Kidney (tissue), 14 donors: ENCODE results near the gene SMG7. TPM values are rescaled to one million over a fixed set of nuclear protein-coding genes. Genes with fewer than 3 reads are reported as not detected.

Experiments used
- DNase-seq, 5 donors: peaks; one replicate each; pipeline ENCODE4 v3.0.0-alpha.2; 2013 to 2020
- FAIRE-seq: peaks from 2 replicates; lab custom pipeline; 2012; peaks lifted over from hg19 to GRCh38; lab: Jason Lieb, UNC
- H3K27ac ChIP-seq, 2 donors: one replicate each; pipeline ENCODE4 v1.7.0; 2013; ENCODE audit warnings: low read depth in 2 of 2, low read length in 2 of 2, inconsistent platforms in 1 of 2
- H3K27me3 ChIP-seq: one replicate; pipeline ENCODE4 v1.7.1; 2013; ENCODE audit warnings: low read length, inconsistent platforms; ENCODE audit not compliant: control insufficient read depth, insufficient read depth
- H3K36me3 ChIP-seq, 3 donors: one replicate each; pipeline versions ENCODE4 v1.7.0 to v1.7.1; 2013; ENCODE audit warnings: low read length in 3 of 3, control low read depth in 1 of 3, inconsistent platforms in 1 of 3; ENCODE audit not compliant: insufficient read depth in 3 of 3, control insufficient read depth in 2 of 3
- H3K4me1 ChIP-seq, 3 donors: one replicate each; pipeline versions ENCODE4 v1.7.0 to v1.7.1; 2013; ENCODE audit warnings: low read length in 3 of 3, inconsistent platforms in 1 of 3, low read depth in 1 of 3; ENCODE audit not compliant: control insufficient read depth in 2 of 3, insufficient read depth in 2 of 3
- H3K4me3 ChIP-seq, 3 donors: one replicate each; pipeline versions ENCODE4 v1.7.0 to v1.8.1; 2013; ENCODE audit warnings: low read length in 3 of 3, control low read depth in 1 of 3, inconsistent platforms in 1 of 3
- H3K9ac ChIP-seq, 3 donors: one replicate each; pipeline versions ENCODE4 v1.7.0 to v1.7.1; 2013; ENCODE audit warnings: low read length in 3 of 3, control low read depth in 1 of 3, inconsistent platforms in 1 of 3
- H3K9me3 ChIP-seq, 3 donors: one replicate each; pipeline versions ENCODE4 v1.7.0 to v1.7.1; 2013; ENCODE audit warnings: low read length in 3 of 3, control low read depth in 1 of 3, inconsistent platforms in 1 of 3; ENCODE audit not compliant: control insufficient read depth in 2 of 3, insufficient read depth in 1 of 3
- intact Hi-C: fragments of 100-400 bp; cut with DNase I; formaldehyde crosslinking; loops from one replicate; pipeline ENCODE4 v1.11.1; 2022
- polyA plus RNA-seq: library from polyadenylated mRNA; stranded (reverse); fragments of 350-450 nt; fragmentation: Illumina TruSeq; extraction: RNeasy Lipid Tissue Mini Kit (QIAGEN cat#74804); gene quantifications from one replicate; pipeline ENCODE4 v1.2.3, GENCODE V29; 2014; ENCODE audit warnings: low read depth, low replicate concordance; ENCODE audit not compliant: insufficient read depth
- total RNA-seq: library from RNA; stranded (reverse); fragmentation: NEBNext Ultra II Directional; extraction: Animal tissue kit (Norgen Biotek cat#: 25700); gene quantifications from one replicate; pipeline ENCODE4 v1.2.1, GENCODE V29; 2021
- TF ChIP-seq, protein P1 (sequence below): IDR thresholded peaks from 3 replicates; pipeline ENCODE4 v1.5.1; 2012; ENCODE audit warnings: mild to moderate bottlenecking, moderate library complexity, borderline replicate concordance; ENCODE audit not compliant: insufficient read depth; ENCODE audit errors: extremely low read depth
- donor health status: control.
- donor health status: control.
- donor health status: control.
- donor health status: control.
- donor health status: control.
- donor health status: DM: yes; HTN: yes; CAD: no.
- donor health status: Normal renal cell carcinoma (clear cell type).

SMG7 gene
- total and polyA plus RNA-seq, 2 donors from 2014 or later, result 15.4 to 56.3 TPM

- intact Hi-C loops, result no loop called here
- Histone ChIP-seq H3K9ac (no peak overlapping the region), H3K9me3 (no peaks in the 10 kb centered on the region), H3K27ac (no peak overlapping the region), H3K36me3 (no peaks in the 10 kb centered on the region), H3K4me1 (peaks cover 0 to 18% (median 9%) of the 10 kb centered on the region in 3 donors), H3K4me3 (no peak overlapping the region), H3K27me3 (no peaks in the 10 kb centered on the region)
- TF ChIP-seq, protein P1, sequence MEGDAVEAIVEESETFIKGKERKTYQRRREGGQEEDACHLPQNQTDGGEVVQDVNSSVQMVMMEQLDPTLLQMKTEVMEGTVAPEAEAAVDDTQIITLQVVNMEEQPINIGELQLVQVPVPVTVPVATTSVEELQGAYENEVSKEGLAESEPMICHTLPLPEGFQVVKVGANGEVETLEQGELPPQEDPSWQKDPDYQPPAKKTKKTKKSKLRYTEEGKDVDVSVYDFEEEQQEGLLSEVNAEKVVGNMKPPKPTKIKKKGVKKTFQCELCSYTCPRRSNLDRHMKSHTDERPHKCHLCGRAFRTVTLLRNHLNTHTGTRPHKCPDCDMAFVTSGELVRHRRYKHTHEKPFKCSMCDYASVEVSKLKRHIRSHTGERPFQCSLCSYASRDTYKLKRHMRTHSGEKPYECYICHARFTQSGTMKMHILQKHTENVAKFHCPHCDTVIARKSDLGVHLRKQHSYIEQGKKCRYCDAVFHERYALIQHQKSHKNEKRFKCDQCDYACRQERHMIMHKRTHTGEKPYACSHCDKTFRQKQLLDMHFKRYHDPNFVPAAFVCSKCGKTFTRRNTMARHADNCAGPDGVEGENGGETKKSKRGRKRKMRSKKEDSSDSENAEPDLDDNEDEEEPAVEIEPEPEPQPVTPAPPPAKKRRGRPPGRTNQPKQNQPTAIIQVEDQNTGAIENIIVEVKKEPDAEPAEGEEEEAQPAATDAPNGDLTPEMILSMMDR, result no peak
- DNase-seq, result no peak
- no peak for FAIRE-seq
Observed at GRCh38 chr1:183477986-183478781, 5.9 kb downstream of the SMG7 start.

DNA sequence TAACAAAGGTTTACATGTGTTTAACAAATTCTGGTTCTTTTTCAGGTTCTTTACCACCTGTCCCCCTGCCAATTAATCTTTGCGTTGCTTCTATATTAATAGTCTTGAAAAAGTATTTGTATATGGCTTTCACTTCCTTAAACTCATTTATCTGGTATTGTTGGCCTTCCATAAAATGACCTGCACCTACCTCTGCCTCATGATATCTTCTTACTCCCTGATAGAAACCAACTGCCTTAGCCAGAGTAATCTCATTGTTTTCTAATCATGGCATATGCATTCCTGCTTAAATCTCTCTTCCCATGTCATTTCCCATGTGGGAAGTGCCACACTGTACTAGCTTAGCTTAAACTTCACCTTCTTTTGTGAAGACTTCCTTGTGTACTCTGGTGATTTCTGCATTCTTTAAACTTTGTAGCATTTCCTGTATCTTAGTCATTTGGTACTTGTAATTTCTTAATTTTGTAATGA lies 8.7 kb downstream of the SMG7 start:
- Histone ChIP-seq H3K4me1 (peaks cover 0 to 7% (median 6%) of the 10 kb centered on the region in 3 donors), H3K27ac (no peak overlapping the region), H3K9me3 (no peaks in the 10 kb centered on the region), H3K4me3 (no peak overlapping the region), H3K27me3 (no peaks in the 10 kb centered on the region), H3K36me3 (no peaks in the 10 kb centered on the region), H3K9ac (no peak overlapping the region)
- FAIRE-seq (no peak), DNase-seq (no peak)
- TF ChIP-seq, protein P1, result no peak
- intact Hi-C loops, result no loop called here

DNA sequence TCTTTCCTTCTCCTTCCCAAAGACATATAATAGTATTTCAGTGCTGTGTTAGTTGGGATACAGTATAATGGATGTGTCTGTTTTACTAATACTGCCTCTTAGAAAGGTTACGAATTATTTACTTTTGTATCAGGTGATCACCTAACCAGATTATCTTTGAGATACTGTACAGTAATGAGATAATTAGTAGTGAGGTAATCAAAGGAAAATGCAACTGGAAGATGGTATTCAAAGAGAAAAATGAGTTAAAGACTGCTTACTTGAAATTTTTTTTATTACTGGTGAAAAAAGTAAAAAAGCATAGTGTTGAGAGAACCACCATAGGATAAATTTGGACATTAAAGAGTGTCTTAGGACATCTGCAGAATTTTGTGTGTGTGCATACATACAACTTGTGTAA lies 10.9 kb downstream of the SMG7 start:
- no peaks in the 10 kb centered on the region for H3K36me3 ChIP-seq

More for the DNA sequence above, 10.9 kb downstream of the SMG7 start:
- H3K27me3 ChIP-seq, result no peaks in the 10 kb centered on the region
- DNase-seq (no peak), FAIRE-seq (no peak)
- peaks cover 0 to 7% (median 2%) of the 10 kb centered on the region in 3 donors for H3K4me1 ChIP-seq
- H3K4me3 ChIP-seq, result no peak overlapping the region
- no peak overlapping the region for H3K9ac ChIP-seq
- no peaks in the 10 kb centered on the region for H3K9me3 ChIP-seq
- H3K27ac ChIP-seq, result no peak overlapping the region
- intact Hi-C loops, result no loop called here
- TF ChIP-seq, protein P1, result no peak
